Measurements from ENCODE around the gene PTPRF. TPM values are rescaled to one million over a fixed set of nuclear protein-coding genes. Genes with fewer than 3 reads are reported as not detected.

PTPRF gene
- total RNA-seq, 4 donors from 2014 or later, result 104 to 243 (median 112) TPM

DNA sequence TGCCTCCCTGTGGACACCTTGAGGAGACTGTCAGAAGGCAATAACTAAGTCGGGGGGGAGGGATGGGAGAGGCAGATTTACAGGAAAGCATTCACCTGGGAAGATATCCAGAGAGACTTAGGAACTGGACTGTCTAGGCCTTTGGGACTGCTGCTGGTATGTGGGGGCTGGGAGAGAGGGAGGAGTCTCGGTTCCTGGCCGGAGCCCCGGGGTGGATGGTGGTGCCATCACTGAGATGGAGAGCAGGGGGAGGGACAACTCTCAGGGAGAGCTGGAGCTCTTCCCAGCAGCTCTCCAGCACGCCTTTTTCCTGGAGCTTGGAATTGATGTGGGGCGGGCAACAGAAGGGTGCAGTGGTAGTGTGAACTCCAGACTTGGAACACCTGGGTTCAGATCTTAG lies 22.1 kb downstream of the PTPRF start:
- H3K27ac ChIP-seq, result peak overlapping the region; percentile 84 to 93 (median 90)
- peaks cover 35 to 86% (median 61%) of the 10 kb centered on the region in 3 donors for H3K4me1 ChIP-seq
- TF ChIP-seq POLR2A (IDR thresholded peaks at IDR 0.05), result no peak
- TF ChIP-seq, protein P1, sequence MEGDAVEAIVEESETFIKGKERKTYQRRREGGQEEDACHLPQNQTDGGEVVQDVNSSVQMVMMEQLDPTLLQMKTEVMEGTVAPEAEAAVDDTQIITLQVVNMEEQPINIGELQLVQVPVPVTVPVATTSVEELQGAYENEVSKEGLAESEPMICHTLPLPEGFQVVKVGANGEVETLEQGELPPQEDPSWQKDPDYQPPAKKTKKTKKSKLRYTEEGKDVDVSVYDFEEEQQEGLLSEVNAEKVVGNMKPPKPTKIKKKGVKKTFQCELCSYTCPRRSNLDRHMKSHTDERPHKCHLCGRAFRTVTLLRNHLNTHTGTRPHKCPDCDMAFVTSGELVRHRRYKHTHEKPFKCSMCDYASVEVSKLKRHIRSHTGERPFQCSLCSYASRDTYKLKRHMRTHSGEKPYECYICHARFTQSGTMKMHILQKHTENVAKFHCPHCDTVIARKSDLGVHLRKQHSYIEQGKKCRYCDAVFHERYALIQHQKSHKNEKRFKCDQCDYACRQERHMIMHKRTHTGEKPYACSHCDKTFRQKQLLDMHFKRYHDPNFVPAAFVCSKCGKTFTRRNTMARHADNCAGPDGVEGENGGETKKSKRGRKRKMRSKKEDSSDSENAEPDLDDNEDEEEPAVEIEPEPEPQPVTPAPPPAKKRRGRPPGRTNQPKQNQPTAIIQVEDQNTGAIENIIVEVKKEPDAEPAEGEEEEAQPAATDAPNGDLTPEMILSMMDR (IDR thresholded peaks at IDR 0.05), result no peak
- no peaks in the 10 kb centered on the region for H3K9me3 ChIP-seq
- H3K36me3 ChIP-seq, result peaks cover 0 to 38% (median 4%) of the 10 kb centered on the region in 3 donors
- intact Hi-C loops (cut with DNase I), result no loop called here
- H3K4me3 ChIP-seq, result no peak overlapping the region
- 13 to 21% methylated on average over 5 of the region's 6 CpGs for WGBS, 2 donors
- no peak for DNase-seq
- H3K27me3 ChIP-seq, result no peaks in the 10 kb centered on the region

DNA sequence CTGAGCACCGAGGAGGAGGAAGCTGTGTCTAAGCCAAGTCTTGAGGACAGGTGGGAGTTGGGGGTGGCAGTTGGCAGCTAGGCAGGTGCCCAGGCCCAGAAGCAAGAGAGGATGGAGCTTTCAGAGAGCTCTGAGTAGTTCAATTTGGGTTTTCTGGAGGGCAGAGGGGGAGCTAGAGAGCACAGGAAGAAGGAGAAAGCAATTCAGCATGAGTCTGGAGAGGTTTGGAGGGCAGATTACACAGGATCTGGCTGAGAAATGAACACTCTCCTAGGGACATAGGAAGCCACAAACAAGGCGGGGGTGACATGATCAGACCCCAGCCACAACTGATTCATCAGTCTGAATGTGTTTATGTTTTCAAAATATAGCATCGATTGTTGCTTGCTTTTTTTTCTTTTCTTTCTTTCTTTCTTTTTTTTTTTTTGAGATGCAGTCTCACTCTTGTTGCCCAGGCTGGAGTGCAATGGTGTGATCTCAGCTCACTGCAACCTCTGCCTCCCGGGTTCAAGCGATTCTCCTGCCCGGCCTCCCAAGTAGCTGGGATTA lies 23.8 kb downstream of the PTPRF start:
- no peak for DNase-seq
- 43 to 77% methylated on average over 2 to 6 of the region's 6 CpGs for WGBS, 2 donors
- Histone ChIP-seq H3K27ac (peak overlapping the region in 2 of 4 donors; percentile 90 to 93), H3K4me1 (peaks cover 34 to 86% (median 52%) of the 10 kb centered on the region in 3 donors), H3K27me3 (no peaks in the 10 kb centered on the region), H3K9me3 (no peaks in the 10 kb centered on the region), H3K36me3 (peaks cover 0 to 38% (median 4%) of the 10 kb centered on the region in 3 donors), H3K4me3 (no peak overlapping the region)
- intact Hi-C loops (cut with DNase I), result no loop called here
- TF ChIP-seq, protein P1 (IDR thresholded peaks at IDR 0.05), result peak in 4 of 6 experiments; percentile 12 to 53 (median 22)
- TF ChIP-seq POLR2A (IDR thresholded peaks at IDR 0.05), result no peak

DNA sequence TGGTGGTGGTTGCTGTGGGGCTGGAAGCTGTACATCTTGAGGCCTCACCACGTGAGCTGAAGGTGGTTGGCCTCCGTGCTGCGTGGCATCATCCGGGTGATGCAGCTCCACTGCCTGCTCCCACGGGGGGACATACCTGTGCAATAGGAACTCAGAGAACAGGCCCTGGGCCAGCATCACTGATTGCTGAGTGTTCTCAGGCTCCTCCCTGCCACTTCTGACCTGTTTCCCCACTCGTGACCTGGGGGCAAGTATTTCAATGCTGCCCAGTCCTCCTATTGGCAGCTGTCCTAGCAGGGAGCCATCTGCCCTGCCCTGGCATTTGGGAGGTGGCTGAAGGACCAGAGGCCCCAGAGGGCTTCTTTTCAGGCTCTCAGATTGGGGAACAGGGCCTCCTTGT lies 26.1 kb downstream of the PTPRF start:
- H3K36me3 ChIP-seq, result peaks cover 0 to 53% (median 4%) of the 10 kb centered on the region in 3 donors
- TF ChIP-seq, protein P1 (IDR thresholded peaks at IDR 0.05), result no peak
- no peak for TF ChIP-seq POLR2A (IDR thresholded peaks at IDR 0.05)
- intact Hi-C loops (cut with DNase I), result no loop called here
- 53 to 67% methylated on average over 3 of the region's 6 CpGs for WGBS, 2 donors
- H3K27ac ChIP-seq, result peak overlapping the region; percentile 47 to 86 (median 74)
- H3K27me3 ChIP-seq, result no peaks in the 10 kb centered on the region
- H3K4me1 ChIP-seq, result peaks cover 23 to 63% (median 35%) of the 10 kb centered on the region in 3 donors
- DNase-seq, result no peak
- no peaks in the 10 kb centered on the region for H3K9me3 ChIP-seq
- no peak overlapping the region for H3K4me3 ChIP-seq

DNA sequence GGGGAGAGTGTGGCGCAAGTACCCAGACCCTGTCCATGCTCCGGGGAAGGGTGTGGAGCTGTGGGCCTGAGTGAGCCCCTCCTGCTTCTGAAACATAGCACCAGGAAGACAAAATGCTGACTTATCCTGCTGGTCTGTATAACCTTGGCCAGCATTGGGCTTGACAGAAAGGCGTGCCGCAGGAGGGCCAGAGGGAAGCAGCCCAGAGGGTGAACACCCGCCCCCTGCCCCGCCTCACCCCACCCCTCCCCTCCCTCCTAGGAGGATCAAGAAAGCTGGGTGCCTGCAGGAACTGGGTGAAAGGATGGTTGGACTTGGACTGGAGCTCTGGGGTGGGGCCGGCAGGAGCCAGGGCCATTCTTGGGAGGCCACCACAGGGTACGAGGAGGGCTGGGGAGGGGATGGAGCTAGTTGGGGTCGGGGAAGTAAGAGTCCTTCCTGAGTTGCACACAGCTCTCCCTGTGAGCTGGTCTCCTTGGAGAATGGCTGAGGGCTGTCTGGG lies 27.1 kb downstream of the PTPRF start:
- no peak for TF ChIP-seq POLR2A (IDR thresholded peaks at IDR 0.05)
- TF ChIP-seq, protein P1 (IDR thresholded peaks at IDR 0.05), result no peak
- no peaks in the 10 kb centered on the region for H3K9me3 ChIP-seq
- no peak for DNase-seq
- H3K4me1 ChIP-seq, result peaks cover 13 to 56% (median 25%) of the 10 kb centered on the region in 3 donors
- H3K27ac ChIP-seq, result peak overlapping the region; percentile 64 to 86 (median 80)
- no peaks in the 10 kb centered on the region for H3K27me3 ChIP-seq
- WGBS, 2 donors, result 24 to 50% methylated on average over 2 to 3 of the region's 9 CpGs
- H3K4me3 ChIP-seq, result peak overlapping the region in 1 of 4 donors; percentile 24
- intact Hi-C loops (cut with DNase I), result no loop called here
- peaks cover 0 to 63% (median 4%) of the 10 kb centered on the region in 3 donors for H3K36me3 ChIP-seq

DNA sequence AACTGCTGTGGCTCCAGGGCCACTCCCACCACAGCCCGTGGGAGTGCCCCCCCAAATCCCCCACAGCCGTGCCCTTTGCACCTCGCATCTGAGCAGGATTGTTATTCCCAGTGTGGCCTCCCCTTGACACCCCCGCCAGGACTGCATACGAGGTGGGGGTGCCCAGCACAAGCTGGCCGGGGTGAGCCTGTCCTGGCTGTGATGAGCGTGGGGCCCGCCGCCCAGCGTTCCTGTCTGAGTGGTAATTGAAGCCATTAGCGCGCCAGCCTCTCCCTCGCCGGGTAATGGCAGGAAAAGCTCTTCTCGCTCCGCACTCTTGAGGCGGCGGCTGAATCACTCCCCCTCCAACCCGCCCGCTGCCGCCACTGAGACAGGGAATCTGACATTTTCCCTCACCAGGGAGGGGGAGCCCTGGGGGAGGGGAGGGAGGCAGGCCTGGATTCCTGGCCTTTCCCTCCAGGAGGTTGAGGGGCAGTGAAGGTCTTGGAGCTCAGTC lies 27.7 kb downstream of the PTPRF start:
- DNase-seq, result no peak
- Histone ChIP-seq H3K9me3 (no peaks in the 10 kb centered on the region), H3K4me1 (peaks cover 13 to 56% (median 19%) of the 10 kb centered on the region in 3 donors), H3K27me3 (no peaks in the 10 kb centered on the region), H3K4me3 (peak overlapping the region in 1 of 4 donors; percentile 24), H3K27ac (peak overlapping the region; percentile 64 to 86 (median 80)), H3K36me3 (peaks cover 0 to 61% (median 4%) of the 10 kb centered on the region in 3 donors)
- intact Hi-C loops (cut with DNase I), result no loop called here
- TF ChIP-seq, protein P1 (IDR thresholded peaks at IDR 0.05), result no peak
- no peak for TF ChIP-seq POLR2A (IDR thresholded peaks at IDR 0.05)
- 61% methylated on average over 4 of the region's 21 CpGs; no CpG with 5 or more reads in 1 of the 2 donors for WGBS, 2 donors

Data from esophagus squamous epithelium (tissue), 5 donors.